HepG2 (cell line): Measurements from ENCODE around the gene ACTR1A. TPM values are rescaled to one million over a fixed set of nuclear protein-coding genes. Genes with fewer than 3 reads are reported as not detected.

Source experiments
- ATAC-seq: fragments of 200-7000 bp; cut with Tn5 transposase; 3 replicates; pipeline ENCODE4 v1.9.1; 2020; ENCODE audit warnings: mild to moderate bottlenecking, moderate library complexity
- BruUV-seq: library from RNA; stranded (reverse); fragments of 400-500 nt; replicated peaks from 2 replicates; lab custom pipeline; 2021; lab: Mats Ljungman, UMichigan
- CTCF ChIA-PET: fragments of 300-600 bp; formaldehyde crosslinking; extraction: SDS; loops from one replicate; lab custom pipeline; 2021; ENCODE audit warnings: low total read pairs, inconsistent platforms, low intra/inter-chr PET ratio; lab: Yijun Ruan, JAX
- POLR2A ChIA-PET: fragments of 350-600 bp; sonication (Branson Sonifier 250); formaldehyde crosslinking; loops from one replicate; lab custom pipeline; 2020; ENCODE audit warnings: antibody characterized with exemption, inconsistent platforms; lab: Yijun Ruan, JAX
- DNase-seq: peaks from one replicate; pipeline ENCODE4 v3.0.0-alpha.2; 2015; ENCODE audit warnings: low spot score
- FAIRE-seq: peaks from 3 replicates; lab custom pipeline; 2011; peaks lifted over from hg19 to GRCh38; lab: Jason Lieb, UNC
- H2AFZ ChIP-seq: one replicate; pipeline ENCODE4 v1.6.1; 2011; ENCODE audit warnings: low read length, inconsistent platforms
- H3K27ac ChIP-seq: fragments of 300-600 bp; 3 replicates; pipeline ENCODE4 v1.8.0; 2011; ENCODE audit warnings: mixed run types, mild to moderate bottlenecking, mixed read lengths, low read length, inconsistent platforms; ENCODE audit not compliant: insufficient read depth; ENCODE audit errors: extremely low read length
- H3K27me3 ChIP-seq, 2 experiments: fragments of 200-600 bp in 1 of 2; 2 replicates in 1 of 2; 3 replicates in 1 of 2; pipeline versions ENCODE4 v1.6.0 to v1.8.0; 2011; ENCODE audit warnings: low read length in 2 of 2, mild to moderate bottlenecking in 2 of 2, moderate library complexity in 2 of 2, inconsistent platforms in 1 of 2; ENCODE audit not compliant: insufficient read depth in 2 of 2, control insufficient read depth in 1 of 2
- H3K36me3 ChIP-seq, 2 experiments: fragments of 200-600 bp in 1 of 2; replicated peaks in 1 of 2; 2 replicates in 1 of 2; 3 replicates in 1 of 2; pipeline versions ENCODE4 v1.5.1 to v1.8.0; 2011; ENCODE audit warnings: low read length in 2 of 2, inconsistent platforms in 1 of 2; ENCODE audit not compliant: insufficient read depth in 2 of 2, control insufficient read depth in 1 of 2
- H3K4me1 ChIP-seq: 2 replicates; pipeline ENCODE4 v1.5.1; 2012; ENCODE audit warnings: low read length, inconsistent platforms; ENCODE audit not compliant: insufficient read depth
- H3K4me2 ChIP-seq: 2 replicates; pipeline ENCODE4 v1.6.0; 2011; ENCODE audit warnings: low read depth, low read length, inconsistent platforms
- H3K4me3 ChIP-seq, 3 experiments: fragments of 200-600 bp in 1 of 3; sonication (generic), shearing (Covaris generic) in 1 of 3; replicated peaks in 1 of 3; 2 replicates each; pipeline ENCODE4 v1.5.1; 2011 to 2016; ENCODE audit warnings: low read length in 3 of 3, inconsistent platforms in 2 of 3, low read depth in 2 of 3, mild to moderate bottlenecking in 2 of 3, control low read depth in 1 of 3, mixed read lengths in 1 of 3; ENCODE audit not compliant: insufficient read depth in 1 of 3
- H3K79me2 ChIP-seq: one replicate; pipeline ENCODE4 v1.6.1; 2011; ENCODE audit warnings: low read length, inconsistent platforms; ENCODE audit not compliant: insufficient read depth
- H3K9ac ChIP-seq: 2 replicates; pipeline ENCODE4 v1.6.0; 2011; ENCODE audit warnings: mild to moderate bottlenecking, low read depth, low read length, inconsistent platforms; ENCODE audit not compliant: insufficient read depth
- H3K9me3 ChIP-seq: 2 replicates; pipeline ENCODE4 v1.5.1; 2012; ENCODE audit warnings: mild to moderate bottlenecking, low read length
- H4K20me1 ChIP-seq: 2 replicates; pipeline ENCODE4 v1.6.0; 2011; ENCODE audit warnings: inconsistent platforms, mild to moderate bottlenecking, low read length, moderate library complexity; ENCODE audit not compliant: insufficient read depth
- GRHL1 ChIP-seq: sonication (generic); formaldehyde crosslinking; conservative IDR thresholded peaks from 2 replicates; pipeline ENCODE4 v1.8.0; 2022; ENCODE audit warnings: missing genetic modification reagents
- KIAA2018 ChIP-seq: sonication (generic); formaldehyde crosslinking; IDR thresholded peaks from 2 replicates; pipeline ENCODE4 v1.5.0; 2020; ENCODE audit warnings: mild to moderate bottlenecking, missing genetic modification reagents, borderline replicate concordance
- KLF9 ChIP-seq: IDR thresholded peaks from 2 replicates; pipeline ENCODE4 v1.6.1; 2016; ENCODE audit warnings: low read depth
- PLRG1 ChIP-seq: fragments of 450-650 bp; conservative IDR thresholded peaks from 2 replicates; pipeline ENCODE4 v1.6.1; 2016
- SALL1 ChIP-seq: sonication (generic); formaldehyde crosslinking; IDR thresholded peaks from 2 replicates; pipeline ENCODE4 v1.8.0; 2022; ENCODE audit warnings: mild to moderate bottlenecking, missing genetic modification reagents
- SRSF1 ChIP-seq: fragments of 200-400 bp; formaldehyde crosslinking; optimal IDR thresholded peaks from 2 replicates; pipeline ENCODE3; 2017; ENCODE audit warnings: mild to moderate bottlenecking, low read depth, low read length, moderate library complexity
- TOPORS ChIP-seq: sonication (generic); formaldehyde crosslinking; IDR thresholded peaks from 2 replicates; pipeline ENCODE4 v1.8.0; 2023; ENCODE audit warnings: mild to moderate bottlenecking, missing genetic modification reagents
- TRAFD1 ChIP-seq: sonication (generic); formaldehyde crosslinking; IDR thresholded peaks from 2 replicates; pipeline ENCODE4 v1.5.1; 2020; ENCODE audit warnings: missing genetic modification reagents, mild to moderate bottlenecking, borderline replicate concordance
- ZNF775 ChIP-seq: sonication (generic); formaldehyde crosslinking; IDR thresholded peaks from 2 replicates; pipeline ENCODE4 v1.4.0; 2020; ENCODE audit warnings: missing genetic modification reagents, mild to moderate bottlenecking, moderate library complexity, borderline replicate concordance
- WGBS: methylation state at CpG from one replicate; pipeline ENCODE4 v1.1.6; 2017; ENCODE audit warnings: low lambda C conversion rate; 5-methylcytosine and 5-hydroxymethylcytosine counted together
- in situ Hi-C: cut with HindIII; loops from 2 replicates; pipeline ENCODE4 v1.10.0; 2017; ENCODE audit warnings: low pct_unique_long_range_greater_than_20kb; ENCODE audit not compliant: extremely low pct_ligation_motif_present
- intact Hi-C: fragments of 100-400 bp; cut with micrococcal nuclease; formaldehyde crosslinking; loops from one replicate; pipeline ENCODE4 v1.10.0; 2022; ENCODE audit not compliant: unreplicated experiment
- polyA plus RNA-seq, 8 experiments: library from polyadenylated mRNA; depleted of rRNA in 3 of 8; stranded (reverse) in 7 of 8; unstranded in 1 of 8; fragments of >200 nt; fragmentation: Illumina TruSeq in 4 of 8; extraction: Trizol in 4 of 8; gene quantifications; 2 replicates each; pipeline versions ENCODE4 v1.2.1 to v1.2.3, GENCODE V29; 2011 to 2016; ENCODE audit warnings: low read depth in 4 of 8, missing spikeins in 1 of 8, mixed read lengths in 1 of 8; ENCODE audit not compliant: insufficient read depth in 1 of 8
- total RNA-seq, 5 experiments: library from RNA; depleted of rRNA; stranded (reverse); fragments of >200 nt; fragmentation: Illumina TruSeq; extraction: Trizol; gene quantifications; 2 replicates each; pipeline ENCODE4 v1.2.3, GENCODE V29; 2016; ENCODE audit warnings: low read depth in 1 of 5
- TF ChIP-seq, protein P1 (sequence below): sonication (generic); IDR thresholded peaks from 2 replicates; pipeline ENCODE4 v1.6.1; 2016; ENCODE audit warnings: low read depth, borderline replicate concordance
- TF ChIP-seq, protein P2 (sequence below): sonication (generic); formaldehyde crosslinking; conservative IDR thresholded peaks from 2 replicates; pipeline ENCODE4 v1.4.0; 2020; ENCODE audit warnings: missing genetic modification reagents

The ACTR1A gene
- total and polyA plus RNA-seq, 2 of the 13 experiments (the other 11 are each of a cell fraction or from before 2014, with no cell fraction given), result 59.6 to 62.8 TPM

- H3K9ac ChIP-seq, result no peak overlapping the region
- H2AFZ ChIP-seq, result no peak overlapping the region
- H3K27ac ChIP-seq, result no peak overlapping the region
- H3K4me3 ChIP-seq, result no peak overlapping the region
- no TSS peak for BruUV-seq
- H3K27me3 ChIP-seq, result no peaks in the 10 kb centered on the region
- H3K9me3 ChIP-seq, result no peaks in the 10 kb centered on the region
- WGBS, result 93% methylated on average over 4 of the region's 4 CpGs
- H3K79me2 ChIP-seq, result peaks cover 30% of the 10 kb centered on the region
- no peak for FAIRE-seq
- ChIA-PET CTCF (no interaction called here), POLR2A (no interaction called here)
- in situ Hi-C loops, result no loop called here
- no peak overlapping the region for H3K4me2 ChIP-seq
- peaks cover 10 to 26% of the 10 kb centered on the region in 2 experiments for H3K36me3 ChIP-seq
- no peak for DNase-seq
- intact Hi-C loops, result no loop called here
- H3K4me1 ChIP-seq, result peaks cover 13% of the 10 kb centered on the region; the same call in 1 of the 2 replicates
- ATAC-seq, result no peak
- H4K20me1 ChIP-seq, result no peaks in the 10 kb centered on the region; the same call in 1 of the 2 replicates
- TF ChIP-seq GRHL1 (no peak), KLF9 (CRISPR knock-in tag) (no peak), TRAFD1 (no peak), SRSF1 (no peak), ZNF775 (no peak), TOPORS (CRISPR knock-in tag) (no peak), KIAA2018 (CRISPR knock-in tag) (no peak), PLRG1 (no peak), SALL1 (CRISPR knock-in tag) (no peak)
- TF ChIP-seq, protein P1, sequence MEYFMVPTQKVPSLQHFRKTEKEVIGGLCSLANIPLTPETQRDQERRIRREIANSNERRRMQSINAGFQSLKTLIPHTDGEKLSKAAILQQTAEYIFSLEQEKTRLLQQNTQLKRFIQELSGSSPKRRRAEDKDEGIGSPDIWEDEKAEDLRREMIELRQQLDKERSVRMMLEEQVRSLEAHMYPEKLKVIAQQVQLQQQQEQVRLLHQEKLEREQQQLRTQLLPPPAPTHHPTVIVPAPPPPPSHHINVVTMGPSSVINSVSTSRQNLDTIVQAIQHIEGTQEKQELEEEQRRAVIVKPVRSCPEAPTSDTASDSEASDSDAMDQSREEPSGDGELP, result no peak
- TF ChIP-seq, protein P2, sequence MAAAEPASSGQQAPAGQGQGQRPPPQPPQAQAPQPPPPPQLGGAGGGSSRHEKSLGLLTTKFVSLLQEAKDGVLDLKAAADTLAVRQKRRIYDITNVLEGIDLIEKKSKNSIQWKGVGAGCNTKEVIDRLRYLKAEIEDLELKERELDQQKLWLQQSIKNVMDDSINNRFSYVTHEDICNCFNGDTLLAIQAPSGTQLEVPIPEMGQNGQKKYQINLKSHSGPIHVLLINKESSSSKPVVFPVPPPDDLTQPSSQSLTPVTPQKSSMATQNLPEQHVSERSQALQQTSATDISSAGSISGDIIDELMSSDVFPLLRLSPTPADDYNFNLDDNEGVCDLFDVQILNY (CRISPR knock-in tag), result no peak
Observed at GRCh38 chr10:102491136-102491535, 11.4 kb downstream of the ACTR1A start.
